HUDEP-2 (cell line): ENCODE measurements around the gene CNPPD1.

Experiments used
- DNase-seq, 76 experiments: peaks; one replicate each; lab custom pipeline; 2025; ENCODE audit not compliant: unreplicated experiment in 76 of 76; lab: John Stamatoyannopoulos, UW

Gene CNPPD1

GRCh38 chr2:219176818-219177551, at the start of gene CNPPD1:
TSS of gene CNPPD1 (minus strand) at chr2:219176925. CDS start at chr2:219176828, 97 bp downstream.
- DNase-seq, result peak in 73 of 76 experiments; percentile 6 to 86 (median 76)

GRCh38 chr2:219225350-219225749, 48.6 kb upstream of the CNPPD1 start:
- DNase-seq, result no peak

DNA sequence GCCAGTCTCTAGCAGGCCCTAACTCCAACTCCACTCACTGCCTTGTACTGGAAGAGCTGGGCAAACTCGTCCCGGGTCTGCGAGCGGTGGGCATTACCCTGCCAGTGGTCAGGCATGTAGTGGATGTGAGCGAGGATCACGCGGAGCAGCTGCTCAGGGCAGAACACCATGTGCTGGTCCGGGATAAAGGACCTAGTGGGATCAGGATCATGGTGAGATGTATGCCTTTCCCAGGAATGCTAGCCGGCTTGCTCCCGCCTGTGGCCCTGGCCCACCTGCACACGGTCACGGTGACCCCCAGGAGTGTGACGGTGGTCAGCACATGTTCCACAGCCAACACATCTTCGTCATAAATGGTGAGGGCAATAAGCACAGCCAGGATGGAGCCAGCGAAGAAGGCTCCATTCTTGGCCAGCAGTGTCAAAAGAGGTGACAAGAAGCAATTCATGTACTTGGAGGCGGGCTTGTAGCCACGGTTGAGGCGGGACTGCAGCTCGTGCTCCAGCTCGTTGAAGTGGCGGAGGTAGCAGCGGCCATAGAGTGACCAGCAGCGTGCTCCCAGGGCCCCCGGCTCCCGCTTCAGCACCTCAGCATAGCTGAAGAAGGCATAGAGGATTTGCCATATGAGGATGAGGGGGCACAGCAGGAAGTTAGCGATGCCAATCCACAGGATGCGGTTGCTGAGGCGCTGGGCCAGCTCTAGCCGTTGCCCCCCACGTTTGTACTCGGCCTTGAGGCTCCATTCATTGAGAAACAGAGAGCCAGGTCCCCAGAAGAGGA, 47.3 kb upstream of the CNPPD1 start:
- no peak for DNase-seq

GRCh38 chr2:219221957-219222518, 45.3 kb upstream of the CNPPD1 start:
- no peak for DNase-seq

DNA sequence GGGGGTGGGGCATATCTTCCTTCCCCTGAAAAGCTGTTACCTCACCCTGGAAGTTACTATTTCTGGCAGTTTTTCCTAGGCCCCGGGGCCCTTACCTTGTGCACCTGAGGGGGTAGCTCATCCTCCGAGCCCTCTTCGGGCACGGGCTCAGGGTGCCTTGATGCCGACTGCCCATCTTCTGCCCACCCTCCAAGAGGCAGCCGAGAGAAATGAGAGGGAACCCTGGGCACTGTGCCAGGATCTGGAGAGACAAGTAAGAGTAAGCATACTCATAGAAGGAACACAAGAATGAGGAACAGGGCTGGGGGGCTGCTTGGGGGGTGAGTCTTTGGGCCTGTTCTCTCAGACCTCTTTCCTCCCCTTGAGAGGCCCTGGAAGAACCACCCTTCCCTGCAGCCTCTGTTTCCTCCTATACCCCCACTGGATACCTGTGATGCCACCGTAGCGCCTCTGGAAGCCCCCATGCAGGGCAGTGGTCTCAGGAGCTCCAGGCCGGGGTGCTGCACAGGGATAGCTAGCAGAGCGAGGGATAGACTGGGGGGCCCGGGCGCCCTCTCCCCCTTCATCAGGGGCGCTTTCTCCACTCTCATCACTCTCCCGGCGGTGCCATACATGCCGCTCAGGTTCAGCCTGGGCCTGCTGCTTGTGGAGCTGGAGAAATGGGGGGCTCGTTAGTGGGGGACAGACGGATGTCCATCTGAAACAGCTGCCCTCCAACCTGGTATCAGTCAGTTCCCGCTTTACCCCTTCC, 44.1 kb upstream of the CNPPD1 start:
- peak in 1 of 76 experiments; percentile 4 for DNase-seq

DNA sequence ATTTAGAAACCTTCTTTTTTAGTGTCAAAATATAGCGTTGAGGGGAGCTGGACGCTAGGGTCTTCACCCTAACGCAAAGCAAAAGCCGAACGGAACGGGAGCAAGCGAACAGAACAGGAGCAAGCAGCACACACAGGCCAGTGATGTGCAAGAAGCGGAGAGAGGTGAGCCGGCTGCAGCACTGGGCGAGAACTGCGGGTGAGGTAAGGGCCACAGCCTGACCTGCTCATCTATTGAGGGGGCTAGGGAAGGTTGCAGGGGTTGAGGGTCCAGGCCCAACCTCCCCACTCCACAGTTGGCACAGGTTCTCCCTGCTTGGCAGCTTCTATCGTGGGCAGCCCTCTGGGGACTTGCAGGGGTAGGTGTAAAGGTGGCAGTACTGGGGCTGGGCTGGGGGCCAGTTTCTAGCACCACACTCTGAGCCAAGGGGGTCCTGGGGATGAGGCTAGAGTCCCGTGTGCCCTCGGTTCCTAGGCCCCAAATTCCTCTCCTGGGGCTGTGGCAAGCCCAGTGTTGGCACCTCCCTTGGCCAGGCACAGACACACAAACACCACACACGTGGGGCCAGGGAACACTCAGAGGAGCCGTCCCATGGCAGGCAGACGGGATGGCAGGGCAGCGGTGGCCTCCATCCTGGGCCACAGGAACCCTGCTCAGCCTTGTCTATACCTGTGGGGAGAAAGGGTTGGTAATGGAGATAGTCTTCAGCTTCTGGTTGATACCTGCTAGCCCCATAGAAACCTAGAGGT, 43.2 kb upstream of the CNPPD1 start:
- DNase-seq, result no peak

GRCh38 chr2:219218732-219219701, 42.3 kb upstream of the CNPPD1 start, which contains the start of gene ABCB6:
TSS of gene ABCB6 (minus strand) at chr2:219218958. CDS start at chr2:219218673, 285 bp downstream.
- peak in 75 of 76 experiments; percentile 34 to 97 (median 92) for DNase-seq

DNA sequence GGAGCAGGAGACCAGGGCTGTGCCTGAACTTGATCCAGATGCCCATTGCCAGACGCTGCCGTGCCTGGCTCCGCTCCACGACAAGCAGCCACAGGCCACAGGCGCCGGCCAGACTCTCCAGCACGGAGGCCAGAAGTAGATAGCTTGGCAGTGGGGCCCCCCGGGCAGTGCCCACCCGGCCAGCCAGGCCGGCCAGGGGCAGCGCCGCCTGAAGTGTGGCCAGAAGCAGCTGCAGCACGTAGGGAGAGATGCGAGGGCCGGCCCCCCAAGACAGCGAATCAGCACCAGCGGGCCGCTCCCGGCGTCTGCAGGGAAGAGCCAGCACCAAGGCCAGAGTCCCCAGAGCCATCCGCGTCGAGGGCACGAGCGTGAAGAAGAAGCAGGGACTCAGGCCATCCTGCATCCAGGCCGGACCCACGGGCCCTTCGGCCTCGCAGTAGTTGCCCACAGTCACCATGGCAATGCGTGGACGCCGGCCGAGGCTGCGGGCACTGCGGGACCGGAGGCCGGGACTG, 41.5 kb upstream of the CNPPD1 start:
- DNase-seq, result peak in 53 of 76 experiments; percentile 31 to 88 (median 64)

DNA sequence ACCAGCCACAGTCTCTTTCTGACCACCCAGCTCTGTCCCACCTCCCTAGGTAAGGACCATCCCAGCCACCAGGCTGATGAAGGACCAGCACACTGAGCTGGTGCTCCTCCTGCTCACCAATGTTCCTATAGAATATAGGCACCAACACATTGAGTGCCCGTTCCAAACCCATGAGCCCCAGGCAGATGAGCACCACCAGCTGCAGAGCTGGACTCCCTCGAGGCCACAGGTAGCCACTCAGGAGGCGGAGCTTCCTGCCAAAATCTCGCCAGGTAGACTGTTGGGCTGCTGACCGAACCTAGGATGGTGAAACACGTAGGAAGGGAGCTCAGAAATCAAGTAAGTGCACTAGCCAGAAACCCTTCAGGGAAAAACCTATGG, 39.8 kb upstream of the CNPPD1 start:
- no peak for DNase-seq

DNA sequence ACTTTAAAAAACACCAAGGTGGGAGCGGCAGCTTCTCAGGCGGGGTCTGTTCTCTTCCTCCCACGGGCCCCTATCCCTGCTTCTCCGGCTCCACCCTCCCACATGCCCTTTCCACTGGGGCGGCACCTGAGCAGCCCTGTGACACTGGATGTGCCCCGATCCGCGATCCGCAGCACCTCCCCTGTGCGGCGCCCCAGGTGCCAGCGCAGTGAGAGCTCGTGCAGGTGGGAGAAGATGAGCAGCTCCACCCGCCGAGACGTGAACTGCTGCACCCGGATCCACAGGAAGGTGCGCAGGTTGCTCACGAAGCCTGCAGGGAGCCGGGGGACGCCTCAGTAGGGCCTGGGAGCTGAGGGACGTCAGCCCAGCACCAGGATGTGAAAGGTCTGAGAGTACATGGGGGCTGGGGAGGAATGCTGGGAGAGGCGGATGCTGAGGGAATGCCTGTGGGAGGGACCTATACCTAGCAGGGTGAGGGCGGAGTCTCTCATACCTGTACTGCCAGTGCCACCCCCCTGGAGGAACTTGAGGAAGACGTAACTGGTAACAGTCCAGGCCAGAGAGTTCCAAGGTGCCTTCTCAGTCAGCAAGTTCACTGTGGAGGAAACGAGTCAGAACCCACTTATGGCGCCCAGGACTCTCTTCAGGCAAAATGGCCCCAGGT, 39.3 kb upstream of the CNPPD1 start:
- DNase-seq, result no peak

DNA sequence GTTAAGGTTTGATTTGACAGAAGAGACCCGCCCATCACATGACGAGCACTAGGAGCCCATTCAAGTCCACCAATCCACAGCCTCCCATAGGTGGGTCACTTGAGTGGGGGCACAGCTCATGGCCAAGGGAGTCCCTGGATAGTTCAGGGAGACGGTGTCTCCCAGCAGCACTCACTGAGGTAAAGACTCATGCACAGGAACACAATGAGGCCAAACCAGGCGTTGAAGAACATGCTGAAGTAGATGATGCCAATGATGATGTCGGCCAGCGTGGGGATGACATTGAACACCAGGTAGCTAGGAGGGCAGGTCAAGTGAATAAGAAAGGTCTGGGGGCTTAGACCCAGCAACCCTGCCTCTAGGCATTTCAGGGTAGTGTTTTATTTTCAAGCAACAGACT, 38.1 kb upstream of the CNPPD1 start:
- DNase-seq, result no peak

- no peak for DNase-seq
Observed at GRCh38 chr2:219214141-219214540, 37.4 kb upstream of the CNPPD1 start.

- no peak for DNase-seq
Observed at GRCh38 chr2:219213486-219214071, 36.9 kb upstream of the CNPPD1 start.

- no peak for DNase-seq
Observed at GRCh38 chr2:219213026-219213415, 36.3 kb upstream of the CNPPD1 start.

DNA sequence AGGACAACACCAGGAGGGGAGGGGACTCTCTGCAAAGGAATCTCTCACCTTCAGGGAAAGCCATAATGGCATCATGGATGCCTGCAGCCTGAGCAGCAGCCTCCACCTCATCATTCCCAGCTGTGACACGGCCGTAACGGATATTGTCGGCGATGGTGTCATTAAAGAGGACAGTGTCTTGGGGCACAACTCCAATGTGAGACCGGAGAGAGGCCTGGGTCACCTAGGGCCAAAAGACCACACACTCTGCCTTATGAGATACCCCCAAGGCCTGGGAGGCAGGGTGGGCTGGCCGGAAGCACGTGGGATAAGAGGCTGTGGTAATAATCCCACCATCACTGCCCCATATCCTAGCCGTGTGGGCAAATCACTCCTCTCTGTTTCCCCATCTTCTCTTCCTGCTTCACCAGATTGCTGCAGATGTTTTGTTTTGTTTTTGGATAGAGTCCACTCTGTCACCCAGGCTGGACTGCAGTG, 34.2 kb upstream of the CNPPD1 start:
- DNase-seq, result no peak

DNA sequence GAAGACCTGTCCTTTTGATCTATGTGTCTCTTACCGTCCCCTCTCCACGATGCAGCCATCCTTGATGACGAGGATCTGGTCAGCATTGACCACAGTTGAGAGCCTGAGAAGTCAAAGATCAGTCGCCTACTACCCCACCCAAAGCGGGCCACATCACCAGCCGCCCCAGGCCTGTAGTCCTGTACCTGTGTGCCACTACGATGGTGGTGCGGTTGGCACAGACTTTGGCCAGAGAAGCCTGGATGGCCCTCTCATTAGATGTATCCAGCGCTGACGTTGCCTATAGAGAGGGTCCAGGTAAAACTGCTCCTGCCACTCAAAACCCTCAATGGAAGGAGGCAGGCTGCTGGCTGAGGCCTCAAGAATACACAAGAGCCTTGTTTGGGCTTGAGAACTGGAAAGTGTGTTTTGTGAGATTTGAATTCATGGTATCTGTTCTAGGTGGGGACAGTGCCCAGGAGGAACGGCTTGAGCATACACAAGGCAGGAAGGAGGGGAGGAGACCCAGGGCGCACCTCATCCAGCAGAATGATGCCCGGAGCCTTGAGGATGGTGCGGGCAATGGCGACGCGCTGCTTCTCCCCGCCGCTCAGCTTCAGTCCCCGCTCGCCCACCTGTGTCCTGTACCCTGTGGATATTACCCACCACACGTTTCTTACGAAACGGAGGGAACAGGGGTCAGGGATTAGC, 33.6 kb upstream of the CNPPD1 start:
- DNase-seq, result no peak
